ENCODE data around the gene MYH16.
"Not testable (repeated sequence)": the region's sequence is repeated elsewhere in the genome, so short reads cannot be mapped to it uniquely, and the experiment has no call there.

- TF ChIP-seq POLR2A (IDR thresholded peaks at IDR 0.05; ENCODE audit: extremely low read depth, insufficient read length); CTCF (IDR thresholded peaks at IDR 0.05; ENCODE audit: low read depth, low read length): not testable (repeated sequence)
Measured at GRCh38 chr7:99274908-99275307, 2.3 kb downstream of the MYH16 start.
